Epidermal melanocyte (primary cell): ENCODE data around the gene WASHC1.
"Not testable (repeated sequence)": the region's sequence is repeated elsewhere in the genome, so short reads cannot be mapped to it uniquely, and the experiment has no call there.

ENCODE experiments used
- DNase-seq: peaks from one replicate; pipeline ENCODE4 v3.0.0; 2011; ENCODE audit warnings: low spot score; ENCODE audit not compliant: insufficient read length

WASHC1 gene

DNA sequence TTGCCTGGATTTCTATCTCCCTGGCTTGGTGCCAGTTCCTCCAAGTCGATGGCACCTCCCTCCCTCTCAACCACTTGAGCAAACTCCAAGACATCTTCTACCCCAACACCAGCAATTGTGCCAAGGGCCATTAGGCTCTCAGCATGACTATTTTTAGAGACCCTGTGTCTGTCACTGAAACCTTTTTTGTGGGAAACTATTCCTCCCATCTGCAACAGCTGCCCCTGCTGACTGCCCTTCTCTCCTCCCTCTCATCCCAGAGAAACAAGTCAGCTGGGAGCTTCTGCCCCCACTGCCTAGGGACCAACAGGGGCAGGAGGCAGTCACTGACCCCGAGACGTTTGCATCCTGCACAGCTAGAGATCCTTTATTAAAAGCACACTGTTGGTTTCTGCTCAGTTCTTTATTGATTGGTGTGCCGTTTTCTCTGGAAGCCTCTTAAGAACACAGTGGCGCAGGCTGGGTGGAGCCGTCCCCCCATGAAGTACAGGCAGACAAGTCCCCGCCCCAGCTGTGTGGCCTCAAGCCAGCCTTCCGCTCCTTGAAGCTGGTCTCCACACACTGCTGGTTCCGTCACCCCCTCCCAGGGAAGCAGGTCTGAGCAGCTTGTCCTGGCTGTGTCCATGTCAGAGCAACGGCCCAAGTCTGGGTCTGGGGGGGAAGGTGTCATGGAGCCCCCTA lies 15.0 kb downstream of the WASHC1 start:
- not testable (repeated sequence) for DNase-seq

DNA sequence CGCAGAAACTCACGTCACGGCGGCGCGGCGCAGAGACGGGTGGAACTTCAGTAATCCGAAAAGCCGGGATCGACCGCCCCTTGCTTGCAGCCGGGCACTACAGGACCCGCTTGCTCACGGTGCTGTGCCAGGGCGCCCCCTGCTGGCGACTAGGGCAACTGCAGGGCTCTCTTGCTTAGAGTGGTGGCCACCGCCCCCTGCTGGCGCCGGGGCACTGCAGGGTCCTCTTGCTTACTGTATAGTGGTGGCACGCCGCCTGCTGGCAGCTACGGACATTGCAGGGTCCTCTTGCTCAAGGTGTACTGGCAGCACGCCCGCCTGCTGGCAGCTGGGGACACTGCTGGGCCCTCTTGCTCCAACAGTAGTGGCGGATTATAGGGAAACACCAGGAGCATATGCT lies 18.1 kb downstream of the WASHC1 start:
- not testable (repeated sequence) for DNase-seq

DNA sequence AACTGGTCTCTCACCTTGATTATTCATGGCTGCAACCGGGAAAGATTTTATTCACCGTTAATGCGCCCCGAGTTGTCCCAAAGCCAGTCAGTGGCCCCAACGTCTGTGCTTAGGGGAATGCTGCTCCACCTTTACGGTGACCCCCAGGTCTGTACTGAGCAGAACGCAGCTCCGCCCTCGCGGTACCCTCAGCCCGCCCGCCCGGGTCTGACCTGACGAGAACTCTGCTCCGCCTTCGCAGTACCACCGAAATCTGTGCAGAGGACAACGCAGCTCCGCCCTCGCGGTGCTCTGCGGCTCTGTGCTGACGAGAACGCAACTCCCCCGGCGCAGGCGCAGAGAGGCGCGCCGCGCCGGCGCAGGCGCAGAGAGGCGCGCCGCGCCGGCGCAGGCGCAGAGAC lies 18.6 kb downstream of the WASHC1 start:
- not testable (repeated sequence) for DNase-seq

DNA sequence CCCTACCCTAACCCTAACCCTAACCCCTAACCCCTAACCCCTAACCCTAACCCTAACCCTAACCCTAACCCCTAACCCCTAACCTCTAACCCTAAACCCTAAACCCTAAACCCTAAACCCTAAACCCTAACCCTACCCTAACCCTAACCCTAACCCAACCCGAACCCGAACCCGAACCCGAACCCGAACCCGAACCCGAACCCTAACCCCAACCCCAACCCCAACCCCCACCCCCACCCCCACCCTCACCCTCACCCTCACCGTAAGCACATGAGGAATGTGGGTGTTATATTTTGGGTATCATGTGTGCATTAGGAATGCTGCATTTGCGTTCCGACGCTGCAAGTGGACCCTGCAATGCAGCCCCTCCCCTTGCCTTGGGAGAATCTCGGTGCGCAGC lies 19.0 kb downstream of the WASHC1 start:
- DNase-seq: not testable (repeated sequence)
